Suprapubic skin (tissue), 4 donors: ENCODE results near the gene GPR108. TPM values are rescaled to one million over a fixed set of nuclear protein-coding genes. Genes with fewer than 3 reads are reported as not detected.
A peak's percentile ranks its signal among the peaks of the same experiment; 100 is the strongest.

Experiments used
- DNase-seq, 2 donors: peaks; one replicate each; pipeline ENCODE4 v3.0.0-alpha.2; 2019; ENCODE audit warnings: low spot score in 2 of 2
- H3K27ac ChIP-seq: fragments of 200-600 bp; sonication (generic); one replicate; pipeline ENCODE4 v1.5.1; 2019
- H3K27me3 ChIP-seq: fragments of 200-600 bp; sonication (generic); one replicate; pipeline ENCODE4 v1.5.1; 2019
- H3K36me3 ChIP-seq: fragments of 200-600 bp; sonication (generic); one replicate; pipeline ENCODE4 v1.5.1; 2019
- H3K4me1 ChIP-seq: fragments of 200-600 bp; sonication (generic); one replicate; pipeline ENCODE4 v1.5.1; 2019
- H3K4me3 ChIP-seq: fragments of 200-600 bp; sonication (generic); one replicate; pipeline ENCODE4 v1.5.1; 2019; ENCODE audit warnings: mild to moderate bottlenecking
- H3K9me3 ChIP-seq: fragments of 200-600 bp; sonication (generic); one replicate; pipeline ENCODE4 v1.5.1; 2019
- CTCF ChIP-seq, 2 donors: fragments of 200-600 bp in 1 of 2; fragments of 450-650 bp in 1 of 2; sonication (generic) in 1 of 2; IDR thresholded peaks; one replicate each; pipeline ENCODE4 v1.5.1; 2016 to 2019; ENCODE audit warnings: antibody characterized with exemption in 2 of 2, mild to moderate bottlenecking in 1 of 2, moderate library complexity in 1 of 2
- EP300 ChIP-seq: sonication (generic); formaldehyde crosslinking; IDR thresholded peaks from one replicate; pipeline ENCODE4 v1.6.1; 2017; ENCODE audit warnings: antibody characterized with exemption
- POLR2A ChIP-seq, 2 donors: fragments of 450-650 bp; IDR thresholded peaks; one replicate each; pipeline ENCODE4 v1.6.1; 2017; ENCODE audit warnings: antibody characterized with exemption in 2 of 2, mild to moderate bottlenecking in 2 of 2, moderate library complexity in 2 of 2
- POLR2AphosphoS5 ChIP-seq, 3 donors: sonication (generic); formaldehyde crosslinking; IDR thresholded peaks; one replicate each; pipeline ENCODE4 v1.6.1; 2017; ENCODE audit warnings: antibody characterized with exemption in 3 of 3
- WGBS: methylation state at CpG from one replicate; pipeline ENCODE4 v1.1.5; 2018; 5-methylcytosine and 5-hydroxymethylcytosine counted together
- total RNA-seq, 4 donors: library from RNA; depleted of rRNA; stranded (reverse); fragments of >200 nt; gene quantifications; one replicate each; pipeline ENCODE4 v1.1.0, GENCODE V29; 2016

GPR108 gene
- total RNA-seq, 4 donors from 2014 or later, result 52.9 to 72.7 (median 60.7) TPM

- no peak for TF ChIP-seq EP300
- TF ChIP-seq CTCF (IDR thresholded peaks at IDR 0.05), result no peak
- no peak for TF ChIP-seq POLR2A (IDR thresholded peaks at IDR 0.05)
- no peak for TF ChIP-seq POLR2AphosphoS5 (IDR thresholded peaks at IDR 0.05)
- DNase-seq, result no peak
- Histone ChIP-seq H3K4me1 (peaks cover 30% of the 10 kb centered on the region), H3K27me3 (no peaks in the 10 kb centered on the region), H3K27ac (no peak overlapping the region), H3K4me3 (no peak overlapping the region), H3K9me3 (no peaks in the 10 kb centered on the region), H3K36me3 (no peaks in the 10 kb centered on the region)
- 60% methylated on average over 11 of the region's 11 CpGs for WGBS
Observed at GRCh38 chr19:6769006-6769619, 31.7 kb upstream of the GPR108 start.

GRCh38 chr19:6768236-6768785 lies 30.9 kb upstream of the GPR108 start:
- TF ChIP-seq CTCF (IDR thresholded peaks at IDR 0.05) (no peak), EP300 (no peak), POLR2AphosphoS5 (IDR thresholded peaks at IDR 0.05) (no peak), POLR2A (IDR thresholded peaks at IDR 0.05) (no peak)
- Histone ChIP-seq H3K27ac (no peak overlapping the region), H3K4me3 (peak overlapping the region; percentile 45), H3K4me1 (peaks cover 30% of the 10 kb centered on the region), H3K9me3 (no peaks in the 10 kb centered on the region), H3K36me3 (no peaks in the 10 kb centered on the region), H3K27me3 (no peaks in the 10 kb centered on the region)
- WGBS, result 66% methylated on average over 8 of the region's 8 CpGs
- DNase-seq, result no peak

- H3K27me3 ChIP-seq, result no peaks in the 10 kb centered on the region
- DNase-seq, result peak; percentile 91 to 92
- 3% methylated on average over 35 of the region's 47 CpGs for WGBS
- no peaks in the 10 kb centered on the region for H3K9me3 ChIP-seq
- peak within 1 kb of the TSS; percentile 82 for H3K27ac ChIP-seq
- no peaks in the 10 kb centered on the region for H3K36me3 ChIP-seq
- no peak for TF ChIP-seq POLR2AphosphoS5 (IDR thresholded peaks at IDR 0.05)
- TF ChIP-seq EP300, result no peak
- no peak for TF ChIP-seq CTCF (IDR thresholded peaks at IDR 0.05)
- no peak for TF ChIP-seq POLR2A (IDR thresholded peaks at IDR 0.05)
- peak within 1 kb of the TSS; percentile 45 for H3K4me3 ChIP-seq
- peaks cover 30% of the 10 kb centered on the region for H3K4me1 ChIP-seq
Observed at GRCh38 chr19:6767357-6768235, 30.2 kb upstream of the GPR108 start, which contains the start of gene SH2D3A. SH2D3A (minus strand) TSS chr19:6767435; CDS start chr19:6763748, 3,687 bp downstream.

GRCh38 chr19:6767081-6767356 lies 29.6 kb upstream of the GPR108 start:
- no peaks in the 10 kb centered on the region for H3K27me3 ChIP-seq
- H3K4me3 ChIP-seq, result peak overlapping the region; percentile 45
- no peaks in the 10 kb centered on the region for H3K9me3 ChIP-seq
- no peaks in the 10 kb centered on the region for H3K36me3 ChIP-seq
- DNase-seq, result no peak
- WGBS, result under 1% methylated on average over 15 of the region's 15 CpGs
- peak overlapping the region; percentile 82 for H3K27ac ChIP-seq
- no peak for TF ChIP-seq CTCF (IDR thresholded peaks at IDR 0.05)
- no peak for TF ChIP-seq POLR2AphosphoS5 (IDR thresholded peaks at IDR 0.05)
- TF ChIP-seq POLR2A (IDR thresholded peaks at IDR 0.05), result peak in 1 of 2 donors; percentile 14
- TF ChIP-seq EP300, result no peak
- peaks cover 30% of the 10 kb centered on the region for H3K4me1 ChIP-seq
